Activated CD4-positive, alpha-beta T cell treated with anti-CD3 and anti-CD28 coated beads, Interleukin-2, amount 50 U/mL, for 16 hours (primary cell): ENCODE measurements around the gene SCLY.

Experiments
- DNase-seq: peaks from one replicate; pipeline ENCODE4 v3.0.0-alpha.2; 2020

Gene SCLY

GRCh38 chr2:238141541-238142318 is 80.9 kb downstream of the SCLY start:
- no peak for DNase-seq

- DNase-seq = no peak
Observed at GRCh38 chr2:238142382-238143205, 81.8 kb downstream of the SCLY start.

DNA sequence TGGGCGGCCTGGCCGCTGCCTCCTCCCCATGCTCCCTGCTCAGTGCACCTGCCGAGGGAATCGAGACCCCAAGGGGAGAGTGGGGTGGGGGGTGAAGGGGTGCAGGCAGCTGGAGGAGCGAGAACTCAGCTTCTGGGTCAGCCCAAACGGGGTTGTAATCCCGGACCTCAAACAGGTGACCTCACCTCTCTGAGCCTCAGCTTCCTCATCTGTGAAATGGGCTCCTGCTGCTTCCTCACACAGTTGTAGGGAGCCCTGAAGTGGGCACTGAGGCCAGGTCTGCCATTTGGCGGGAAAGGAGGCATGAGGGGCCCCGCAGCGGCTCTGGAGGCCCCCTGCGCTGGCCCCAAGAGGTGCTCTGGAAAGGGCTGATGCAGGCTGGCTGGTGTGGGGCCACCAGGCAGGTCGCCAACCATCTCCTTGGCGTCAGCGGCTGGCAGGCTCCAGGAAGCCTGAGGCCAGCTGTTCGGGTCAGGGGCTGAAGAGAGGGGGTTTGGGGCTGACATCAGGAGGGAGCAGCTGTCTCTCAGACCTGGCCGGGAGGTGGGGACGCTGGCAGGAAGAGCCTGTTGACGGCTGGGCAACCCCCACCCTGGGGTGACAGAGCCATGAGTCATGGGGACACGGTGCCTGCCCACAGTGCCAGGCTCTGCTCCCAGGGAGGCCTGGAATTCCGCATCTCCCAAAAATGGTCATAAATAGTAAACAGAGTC is 82.6 kb downstream of the SCLY start:
- DNase-seq = no peak

DNA sequence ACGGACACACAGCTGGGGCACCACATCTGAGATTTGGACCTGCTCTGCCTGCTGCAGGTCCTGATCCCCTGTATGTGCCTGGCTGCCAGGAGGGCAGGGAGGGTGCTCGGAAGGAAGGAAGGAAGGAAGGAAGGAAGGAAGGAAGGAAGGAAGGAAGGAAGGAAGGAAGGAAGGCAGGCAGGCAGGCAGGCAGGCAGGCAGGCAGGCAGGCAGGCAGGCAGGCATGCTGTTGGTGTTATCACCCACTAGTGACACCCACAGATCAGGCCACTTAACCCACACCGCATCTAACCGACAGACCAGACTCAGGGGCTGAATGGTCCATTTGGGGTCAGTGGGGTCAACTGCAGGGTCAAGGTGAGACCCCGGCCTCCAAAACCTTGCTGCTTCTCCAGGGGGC is 83.5 kb downstream of the SCLY start:
- no peak for DNase-seq

DNA sequence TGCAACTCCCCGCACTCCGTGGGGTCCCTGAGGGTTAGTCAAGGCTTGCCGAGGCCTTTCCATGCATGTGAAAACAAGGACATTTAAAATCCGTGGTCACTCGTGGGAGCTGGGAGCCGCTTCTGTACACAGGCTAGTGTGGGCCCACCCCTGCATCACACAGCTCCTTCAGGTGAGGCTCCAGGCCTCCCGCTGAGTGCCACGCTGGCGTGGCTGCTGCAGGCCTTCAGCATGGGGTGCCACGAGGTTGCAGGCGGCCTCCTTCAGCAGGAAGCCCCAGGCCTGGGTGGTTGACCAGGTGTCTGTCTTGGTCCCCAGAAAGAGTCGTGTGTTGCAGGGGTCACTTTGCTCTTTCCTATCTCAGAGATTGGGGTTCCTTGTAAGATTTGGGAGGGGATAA is 84.2 kb downstream of the SCLY start:
- no peak for DNase-seq

GRCh38 chr2:238145851-238146250 is 85.0 kb downstream of the SCLY start:
- DNase-seq = no peak

- DNase-seq = no peak
Observed at GRCh38 chr2:238146884-238147544, 86.2 kb downstream of the SCLY start.

GRCh38 chr2:238148981-238149380 is 88.2 kb downstream of the SCLY start:
- no peak for DNase-seq
